HAP-1 (cell line): ENCODE data around the gene TMEM63A.
"Not testable (repeated sequence)": the region's sequence is repeated elsewhere in the genome, so short reads cannot be mapped to it uniquely, and the experiment has no call there.

Experiments used
- DNase-seq, 2 experiments: peaks; one replicate each; pipeline ENCODE4 v3.0.0-alpha.2; 2016 to 2020; ENCODE audit warnings: low spot score in 2 of 2
- H3K27me3 ChIP-seq: fragments of 250-450 bp; sonication (Bioruptor Pico); 2 replicates; pipeline ENCODE4 v1.5.1; 2020; ENCODE audit warnings: low read depth, mild to moderate bottlenecking, moderate library complexity
- H3K36me3 ChIP-seq: fragments of 250-450 bp; sonication (Bioruptor Pico); replicated peaks from 2 replicates; pipeline ENCODE4 v1.5.1; 2020; ENCODE audit warnings: mild to moderate bottlenecking
- H3K4me1 ChIP-seq: fragments of 250-450 bp; sonication (Bioruptor Pico); 2 replicates; pipeline ENCODE4 v1.5.1; 2020; ENCODE audit warnings: mild to moderate bottlenecking
- H3K4me3 ChIP-seq: fragments of 250-450 bp; sonication (Bioruptor Pico); 2 replicates; pipeline ENCODE4 v1.5.1; 2020; ENCODE audit warnings: mild to moderate bottlenecking, moderate library complexity
- H3K9me3 ChIP-seq: fragments of 250-450 bp; sonication (Bioruptor Pico); 2 replicates; pipeline ENCODE4 v1.5.1; 2020; ENCODE audit warnings: mild to moderate bottlenecking, moderate library complexity
- in situ Hi-C: fragments of 300-500 bp; cut with MboI; formaldehyde crosslinking; loops from 3 replicates; pipeline ENCODE4 v1.14.3; 2020; ENCODE audit warnings: low sequenced_read_pairs, inconsistent platforms, mixed read lengths

TMEM63A gene

DNA sequence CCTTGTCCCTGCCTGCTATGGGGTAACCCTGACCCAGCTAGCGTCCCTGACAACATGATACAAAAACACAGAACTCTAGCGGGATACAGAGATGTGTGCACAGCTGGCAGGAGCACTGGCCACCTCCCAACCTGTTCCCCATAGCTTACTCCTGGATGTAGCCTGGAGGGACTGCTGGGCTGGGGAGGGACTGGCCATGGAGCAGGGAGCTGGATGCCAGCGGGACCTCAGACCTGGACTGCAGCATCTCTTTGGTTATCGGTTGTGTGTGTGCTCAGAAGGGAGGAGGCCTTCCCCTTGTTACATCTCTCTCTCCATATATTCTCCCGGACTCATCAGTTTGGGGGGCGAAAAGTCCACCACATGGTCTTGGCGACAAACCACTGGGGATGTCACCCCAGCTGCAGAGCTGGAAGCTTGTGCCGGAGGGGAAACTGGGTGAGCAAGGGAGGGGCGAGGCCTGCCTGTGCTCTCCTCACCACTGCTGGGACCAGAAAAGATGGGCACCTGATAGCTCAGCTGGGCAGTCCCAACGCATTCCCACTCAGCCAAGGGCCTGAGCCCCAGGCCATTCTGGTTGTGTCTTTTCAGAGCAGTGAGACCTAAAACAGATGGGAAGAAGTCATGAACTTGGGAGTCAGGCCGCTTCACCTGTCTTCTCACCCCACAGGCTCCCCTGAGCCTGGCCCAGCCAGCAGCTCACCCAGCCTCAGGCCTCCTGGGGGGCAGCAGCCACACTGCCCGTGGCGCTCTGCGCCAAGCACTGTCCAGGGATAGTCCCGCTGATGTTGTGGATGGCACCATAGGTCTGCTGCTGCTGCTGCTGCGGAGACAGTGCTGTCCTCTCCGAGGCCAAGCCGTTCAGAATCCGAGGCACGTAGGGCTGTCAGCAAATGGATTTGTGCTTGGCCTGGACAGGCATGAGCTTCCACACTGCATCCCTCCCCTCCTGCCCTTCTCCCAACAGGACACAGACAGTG is 35.6 kb downstream of the TMEM63A start:
- H3K36me3 ChIP-seq = peaks cover 12% of the 10 kb centered on the region
- in situ Hi-C loops = no loop called here

DNA sequence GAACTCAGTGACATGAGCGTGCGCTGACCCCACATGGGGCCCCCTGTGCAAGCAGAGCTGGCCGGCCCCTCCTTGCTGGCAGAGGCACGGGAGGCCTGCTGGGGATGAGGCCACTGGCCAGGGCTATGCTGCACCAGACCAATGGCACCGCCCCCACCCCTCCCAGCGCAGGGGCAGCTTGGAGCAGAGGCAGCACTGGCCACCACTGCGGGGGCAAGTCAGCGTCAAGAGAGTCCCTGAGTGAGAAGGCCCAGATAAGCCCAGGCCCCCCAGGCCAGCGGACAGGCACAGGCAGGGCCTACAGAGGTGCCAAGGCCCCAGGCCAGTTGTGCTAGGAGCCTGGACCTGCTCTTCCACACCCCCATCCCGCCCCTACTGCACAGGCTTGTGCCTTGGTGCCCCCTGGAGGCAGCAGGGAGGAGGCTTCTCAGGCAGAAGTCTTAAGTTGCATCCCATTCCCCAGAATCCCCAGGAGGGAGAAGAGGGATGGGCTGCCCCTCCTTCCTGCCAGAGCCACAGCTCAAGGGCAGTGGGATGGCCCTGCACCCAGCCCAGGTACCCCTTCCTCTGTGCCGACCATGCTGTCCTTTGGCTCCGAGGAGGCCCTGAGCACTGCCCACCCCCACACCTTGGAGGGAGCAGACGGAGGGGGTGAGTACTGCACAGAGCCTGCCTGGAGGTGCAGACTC is 36.5 kb downstream of the TMEM63A start:
- H3K4me1 ChIP-seq = no peaks in the 10 kb centered on the region
- peaks cover 12% of the 10 kb centered on the region for H3K36me3 ChIP-seq
- in situ Hi-C loops = no loop called here
- H3K9me3 ChIP-seq = no peaks in the 10 kb centered on the region
- no peaks in the 10 kb centered on the region for H3K27me3 ChIP-seq
- no peak overlapping the region for H3K4me3 ChIP-seq
- peak; percentile 63 to 85 for DNase-seq

More for the DNA sequence above, 35.6 kb downstream of the TMEM63A start:
- DNase-seq = no peak
- Histone ChIP-seq H3K27me3 (no peaks in the 10 kb centered on the region), H3K4me3 (no peak overlapping the region), H3K4me1 (no peaks in the 10 kb centered on the region), H3K9me3 (no peaks in the 10 kb centered on the region)

DNA sequence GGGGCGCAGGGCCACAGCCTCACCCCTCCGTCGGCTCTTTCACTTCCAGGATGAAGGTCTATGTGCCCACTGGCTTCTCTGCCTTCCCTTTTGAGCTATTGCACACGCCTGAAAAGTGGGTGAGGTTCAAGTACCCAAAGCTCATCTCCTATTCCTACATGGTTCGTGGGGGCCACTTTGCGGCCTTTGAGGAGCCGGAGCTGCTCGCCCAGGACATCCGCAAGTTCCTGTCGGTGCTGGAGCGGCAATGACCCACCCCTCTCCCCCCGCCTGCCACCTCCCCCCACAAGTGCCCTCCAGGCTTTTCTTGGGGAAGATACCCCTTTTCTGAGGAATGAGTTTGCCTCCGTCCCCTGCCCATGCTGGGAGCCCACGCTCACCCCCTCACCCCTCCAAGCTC is 37.1 kb downstream of the TMEM63A start:
- no peak for DNase-seq
- no peaks in the 10 kb centered on the region for H3K4me1 ChIP-seq
- H3K9me3 ChIP-seq = no peaks in the 10 kb centered on the region
- peaks cover 12% of the 10 kb centered on the region for H3K36me3 ChIP-seq
- no peak overlapping the region for H3K4me3 ChIP-seq
- in situ Hi-C loops = no loop called here
- no peaks in the 10 kb centered on the region for H3K27me3 ChIP-seq

DNA sequence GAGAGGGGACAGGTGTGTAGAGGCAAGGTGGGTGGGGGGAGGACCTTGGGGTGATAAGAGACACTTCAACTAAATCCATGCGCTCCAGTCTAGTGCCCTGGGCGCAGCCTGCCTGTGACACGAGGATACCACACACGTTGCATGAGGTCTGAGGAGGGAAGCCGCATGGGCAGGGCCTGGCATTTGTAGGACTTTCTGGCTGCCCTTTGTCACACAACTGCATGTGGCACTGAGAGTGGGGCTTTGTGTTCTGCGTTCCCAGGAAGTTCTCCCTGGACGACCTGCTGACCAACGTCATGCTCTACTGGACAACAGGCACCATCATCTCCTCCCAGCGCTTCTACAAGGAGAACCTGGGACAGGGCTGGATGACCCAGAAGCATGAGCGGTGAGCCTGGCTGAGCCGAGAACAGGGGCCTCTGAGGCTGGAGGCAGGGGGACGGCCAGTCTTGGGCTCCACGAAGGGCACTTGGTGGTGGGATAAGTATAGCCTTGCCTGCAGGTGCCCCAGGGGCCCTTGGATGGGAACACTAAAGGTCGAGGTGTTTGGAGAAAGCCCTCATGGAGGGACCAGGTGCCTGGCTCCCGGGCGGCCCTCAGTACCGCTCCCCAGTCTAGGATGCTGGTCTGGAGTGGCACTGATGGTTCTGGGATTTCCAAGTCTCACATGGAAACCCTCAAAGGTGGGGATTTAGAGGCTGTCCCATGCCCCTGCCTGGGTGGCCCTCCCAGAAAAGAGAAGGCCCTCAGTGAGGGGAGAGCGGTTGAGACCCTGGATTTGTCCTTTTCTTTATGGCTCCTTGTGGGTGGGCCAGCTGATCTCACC is 37.7 kb downstream of the TMEM63A start:
- H3K27me3 ChIP-seq = no peaks in the 10 kb centered on the region
- no peaks in the 10 kb centered on the region for H3K4me1 ChIP-seq
- H3K9me3 ChIP-seq = no peaks in the 10 kb centered on the region
- DNase-seq = no peak
- H3K36me3 ChIP-seq = peaks cover 12% of the 10 kb centered on the region
- H3K4me3 ChIP-seq = no peak overlapping the region
- in situ Hi-C loops = no loop called here

DNA sequence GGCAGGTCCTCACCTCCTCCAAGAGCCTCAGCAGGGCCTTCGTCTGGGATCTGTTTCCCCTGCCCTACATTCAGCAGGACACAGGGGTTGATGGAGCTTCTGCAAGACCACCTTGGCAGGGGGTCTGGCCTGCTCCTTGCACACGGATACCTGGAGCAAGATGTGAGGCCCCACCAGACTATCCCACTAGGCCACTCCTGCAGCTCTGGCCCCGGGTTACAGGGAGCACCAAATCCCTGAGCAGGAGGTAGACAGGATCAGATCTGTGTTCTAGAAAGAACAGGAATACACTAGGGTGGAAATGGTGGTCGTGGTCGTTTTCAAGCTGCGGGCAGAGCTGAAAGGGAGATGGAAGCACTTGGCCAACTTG is 38.8 kb downstream of the TMEM63A start:
- in situ Hi-C loops = no loop called here
- no peak overlapping the region for H3K4me3 ChIP-seq
- H3K27me3 ChIP-seq = no peaks in the 10 kb centered on the region
- H3K9me3 ChIP-seq = no peaks in the 10 kb centered on the region
- peaks cover 12% of the 10 kb centered on the region for H3K36me3 ChIP-seq
- no peaks in the 10 kb centered on the region for H3K4me1 ChIP-seq
- no peak for DNase-seq

DNA sequence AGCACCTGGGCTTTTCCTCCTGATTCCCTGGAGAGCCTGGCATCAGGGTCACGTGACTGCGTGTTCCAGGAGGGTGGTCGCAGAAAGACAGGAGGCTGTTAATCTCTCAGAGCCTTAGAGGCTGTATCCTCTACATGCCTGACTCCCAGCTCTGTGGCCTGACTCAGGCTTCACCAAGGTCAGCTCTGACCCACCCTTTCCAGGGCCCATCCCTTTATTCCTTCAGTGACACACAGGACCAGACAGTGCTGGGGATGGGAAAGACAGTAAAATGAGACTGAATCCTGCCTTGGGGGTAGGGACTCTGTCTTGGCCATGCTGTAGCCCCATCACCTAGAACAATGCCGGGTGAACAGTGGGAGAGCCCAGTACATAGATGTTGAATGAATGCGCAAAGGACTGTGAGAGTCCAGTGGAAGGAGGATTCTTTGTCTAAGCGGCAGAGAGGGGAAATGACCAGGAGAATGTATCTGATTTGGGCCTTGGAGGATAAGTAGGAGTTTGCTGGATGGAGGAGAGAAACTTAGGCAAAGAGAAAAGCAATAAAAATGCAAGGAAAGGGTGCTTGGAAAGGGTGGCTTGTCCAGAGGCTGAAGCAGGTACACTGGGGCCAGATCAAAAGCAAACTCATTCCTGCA is 39.3 kb downstream of the TMEM63A start:
- in situ Hi-C loops = no loop called here
- peaks cover 12% of the 10 kb centered on the region for H3K36me3 ChIP-seq
- no peaks in the 10 kb centered on the region for H3K9me3 ChIP-seq
- no peaks in the 10 kb centered on the region for H3K4me1 ChIP-seq
- H3K4me3 ChIP-seq = no peak overlapping the region
- no peaks in the 10 kb centered on the region for H3K27me3 ChIP-seq
- no peak for DNase-seq

DNA sequence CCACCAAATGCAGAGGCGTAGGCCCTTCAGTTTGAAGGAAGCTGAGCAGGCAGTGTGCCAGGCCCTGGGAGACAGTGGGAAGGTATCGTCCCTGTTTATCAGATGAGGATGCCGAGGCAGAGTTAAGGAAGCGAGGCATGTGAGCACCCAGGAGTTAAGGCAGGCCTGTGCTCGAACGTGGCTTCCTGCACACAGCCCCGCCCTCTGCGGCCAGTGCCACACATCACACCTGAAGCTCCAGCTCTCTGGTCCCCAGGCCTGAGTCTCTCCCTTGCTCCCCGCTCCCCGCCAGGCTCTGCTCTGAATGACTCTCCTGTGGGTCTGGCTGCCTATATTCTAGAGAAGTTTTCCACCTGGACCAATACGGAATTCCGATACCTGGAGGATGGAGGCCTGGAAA is 40.1 kb downstream of the TMEM63A start:
- DNase-seq = no peak
- no peaks in the 10 kb centered on the region for H3K4me1 ChIP-seq
- in situ Hi-C loops = no loop called here
- H3K36me3 ChIP-seq = peaks cover 12% of the 10 kb centered on the region
- H3K9me3 ChIP-seq = no peaks in the 10 kb centered on the region
- H3K27me3 ChIP-seq = no peaks in the 10 kb centered on the region
- H3K4me3 ChIP-seq = no peak overlapping the region

DNA sequence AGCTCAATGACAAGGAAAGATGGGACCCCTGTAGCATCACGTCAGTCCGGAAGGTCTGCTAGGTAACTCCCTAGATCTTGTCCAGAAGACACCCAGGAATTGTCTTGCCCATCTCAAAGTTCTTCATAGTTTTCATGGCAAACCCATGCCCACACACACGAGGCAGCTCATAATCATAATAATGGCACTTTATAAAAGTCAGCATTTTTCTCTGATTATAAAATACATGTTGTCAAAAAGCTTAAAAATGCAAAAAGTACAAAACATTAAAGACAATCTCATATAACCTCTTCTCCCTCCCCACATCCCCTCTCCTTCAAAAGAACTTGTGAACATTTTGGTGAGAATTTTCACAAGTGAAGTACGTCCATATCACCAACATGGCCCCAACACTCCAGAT is 41.5 kb downstream of the TMEM63A start:
- DNase-seq = no peak
- Histone ChIP-seq H3K4me3 (no peak overlapping the region), H3K27me3 (no peaks in the 10 kb centered on the region), H3K9me3 (no peaks in the 10 kb centered on the region), H3K36me3 (peaks cover 3% of the 10 kb centered on the region; the same call in 1 of the 2 replicates), H3K4me1 (no peaks in the 10 kb centered on the region)
- in situ Hi-C loops = no loop called here

DNA sequence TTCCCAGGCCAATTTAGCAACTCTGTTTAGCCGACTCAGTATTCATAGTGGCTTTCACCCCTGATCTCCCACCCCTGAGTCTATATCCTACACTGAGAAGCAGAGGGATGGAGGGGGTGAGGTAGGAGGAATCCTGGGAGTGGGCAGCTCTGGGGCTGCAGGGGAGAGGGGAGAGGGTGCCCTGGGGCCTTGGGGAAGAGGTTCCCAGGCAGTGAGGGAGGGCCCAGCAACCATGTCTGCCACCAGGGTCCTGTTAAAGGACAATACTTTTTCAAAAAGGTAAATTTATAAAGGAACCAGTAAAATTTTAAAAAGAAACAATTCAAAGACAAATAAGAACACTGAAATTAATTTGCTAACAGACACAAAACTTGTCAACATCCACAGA is 42.0 kb downstream of the TMEM63A start:
- no peaks in the 10 kb centered on the region for H3K9me3 ChIP-seq
- no peak for DNase-seq
- H3K4me1 ChIP-seq = no peaks in the 10 kb centered on the region
- H3K4me3 ChIP-seq = no peak overlapping the region
- H3K36me3 ChIP-seq = no peaks in the 10 kb centered on the region; the same call in 1 of the 2 replicates
- no peaks in the 10 kb centered on the region for H3K27me3 ChIP-seq
- in situ Hi-C loops = no loop called here

DNA sequence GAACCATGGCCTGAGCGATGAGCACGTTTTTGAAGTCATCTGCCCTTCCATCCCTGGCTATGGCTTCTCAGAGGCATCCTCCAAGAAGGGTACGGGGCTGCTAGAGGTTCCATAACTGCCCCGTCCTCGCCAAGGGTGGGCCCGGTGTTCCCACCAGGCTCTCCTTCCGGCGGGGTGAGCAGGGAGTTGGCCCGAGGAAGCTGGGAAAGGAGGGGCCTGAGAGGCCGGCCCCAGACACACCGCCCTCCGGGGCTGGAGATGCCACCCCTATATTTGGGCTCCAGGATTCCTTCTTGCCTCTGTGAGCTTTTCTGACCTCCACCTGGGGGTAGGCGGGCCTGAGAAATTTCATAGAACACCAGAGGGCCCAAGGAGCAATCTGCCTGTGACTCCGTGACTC is 43.4 kb downstream of the TMEM63A start:
- Histone ChIP-seq H3K9me3 (no peaks in the 10 kb centered on the region), H3K4me3 (no peak overlapping the region), H3K4me1 (no peaks in the 10 kb centered on the region), H3K27me3 (no peaks in the 10 kb centered on the region), H3K36me3 (no peaks in the 10 kb centered on the region; the same call in 1 of the 2 replicates)
- no peak for DNase-seq
- in situ Hi-C loops = no loop called here

DNA sequence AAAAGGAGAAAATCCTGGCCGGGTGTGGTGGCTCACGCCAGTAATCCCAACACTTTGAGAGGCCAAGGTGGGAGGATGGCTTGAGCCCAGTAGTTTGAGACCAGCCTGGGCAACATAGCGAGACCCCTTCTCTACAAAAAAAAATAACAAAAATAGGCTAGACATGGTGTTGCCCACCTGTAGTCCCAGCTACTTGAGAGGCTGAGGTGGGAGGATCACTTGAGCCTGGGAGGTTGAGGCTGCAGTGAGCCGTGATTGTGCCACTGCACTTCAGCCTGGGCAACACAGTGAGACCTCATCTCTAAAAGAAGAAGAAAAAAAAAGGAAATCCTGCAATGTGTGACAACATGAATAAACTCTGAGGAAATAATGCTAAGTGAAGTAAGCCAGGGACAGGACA is 45.9 kb downstream of the TMEM63A start:
- in situ Hi-C loops, H3K9me3 ChIP-seq, H3K27me3 ChIP-seq, DNase-seq, H3K4me1 ChIP-seq, H3K36me3 ChIP-seq, H3K4me3 ChIP-seq: not testable (repeated sequence)

DNA sequence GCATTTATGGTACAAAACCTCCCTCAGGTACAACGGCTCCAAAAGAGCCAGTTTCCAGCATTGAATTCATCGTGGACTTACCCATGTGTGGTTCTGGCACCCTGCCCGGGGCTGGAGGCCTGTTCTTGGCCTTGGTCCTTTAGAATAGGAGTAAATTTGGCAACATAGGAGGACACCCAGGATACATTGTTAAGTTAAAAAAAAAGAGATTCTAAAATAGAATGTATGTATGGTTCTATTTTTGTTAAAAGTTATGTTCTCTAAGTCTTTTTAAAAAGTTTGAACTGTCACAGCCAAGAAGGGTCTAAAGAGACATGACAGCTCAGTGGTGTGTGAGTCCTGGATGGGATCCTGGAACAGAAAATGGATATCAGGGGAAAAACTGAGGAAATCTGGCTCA is 46.3 kb downstream of the TMEM63A start:
- no peaks in the 10 kb centered on the region; the same call in none of the 2 replicates for H3K36me3 ChIP-seq
- no peak for DNase-seq
- in situ Hi-C loops = no loop called here

More for the DNA sequence above, 46.3 kb downstream of the TMEM63A start:
- Histone ChIP-seq H3K4me3 (no peak overlapping the region), H3K27me3 (no peaks in the 10 kb centered on the region), H3K9me3 (no peaks in the 10 kb centered on the region), H3K4me1 (no peaks in the 10 kb centered on the region)
